Tibial nerve (tissue), 4 donors: ENCODE results near the gene CDR2. TPM values are rescaled to one million over a fixed set of nuclear protein-coding genes. Genes with fewer than 3 reads are reported as not detected.

ENCODE experiments used
- DNase-seq, 2 donors: peaks; one replicate each; pipeline ENCODE4 v3.0.0-alpha.2; 2019; ENCODE audit warnings: low spot score in 2 of 2
- H3K27ac ChIP-seq, 4 donors: fragments of 200-600 bp; sonication (generic) in 3 of 4; one replicate each; pipeline ENCODE4 v1.5.1; 2017 to 2019; ENCODE audit warnings: mild to moderate bottlenecking in 1 of 4
- H3K27me3 ChIP-seq, 2 donors: fragments of 200-600 bp; sonication (generic) in 1 of 2; one replicate each; pipeline versions ENCODE4 v1.5.1 to v1.6.0; 2017 to 2019
- H3K36me3 ChIP-seq, 3 donors: fragments of 200-600 bp; sonication (generic); one replicate each; pipeline ENCODE4 v1.5.1; 2018 to 2019
- H3K4me1 ChIP-seq, 4 donors: fragments of 200-600 bp; sonication (generic) in 3 of 4; one replicate each; pipeline ENCODE4 v1.5.1; 2017 to 2019
- H3K4me3 ChIP-seq, 4 donors: fragments of 200-600 bp; sonication (generic) in 3 of 4; one replicate each; pipeline ENCODE4 v1.5.1; 2017 to 2019; ENCODE audit warnings: mild to moderate bottlenecking in 1 of 4, moderate library complexity in 1 of 4
- H3K9me3 ChIP-seq, 4 donors: fragments of 200-600 bp; sonication (generic) in 3 of 4; one replicate each; pipeline ENCODE4 v1.5.1; 2017 to 2019
- EP300 ChIP-seq, 2 donors: sonication (generic); formaldehyde crosslinking; IDR thresholded peaks; one replicate each; pipeline ENCODE4 v1.6.1; 2017; ENCODE audit warnings: antibody characterized with exemption in 2 of 2, mild to moderate bottlenecking in 1 of 2
- POLR2A ChIP-seq, 2 donors: fragments of 450-650 bp; IDR thresholded peaks; one replicate each; pipeline ENCODE4 v1.6.1; 2017; ENCODE audit warnings: antibody characterized with exemption in 2 of 2, mild to moderate bottlenecking in 2 of 2, moderate library complexity in 2 of 2
- WGBS, 2 donors: methylation state at CpG; one replicate each; pipeline ENCODE4 v1.1.5; 2018; 5-methylcytosine and 5-hydroxymethylcytosine counted together
- total RNA-seq, 4 donors: library from RNA; depleted of rRNA; stranded (reverse); fragments of >200 nt; gene quantifications; one replicate each; pipeline ENCODE4 v1.1.0, GENCODE V29; 2016
- TF ChIP-seq, protein P1 (sequence below), 5 experiments: fragments of 200-600 bp in 3 of 5; fragments of 450-650 bp in 2 of 5; sonication (generic) in 3 of 5; IDR thresholded peaks; one replicate each; pipeline ENCODE4 v1.5.1; 2016 to 2019; ENCODE audit warnings: antibody characterized with exemption in 5 of 5, mild to moderate bottlenecking in 3 of 5, moderate library complexity in 2 of 5

CDR2 gene
- total RNA-seq, 4 donors from 2014 or later, result 16.4 to 25.1 (median 18.7) TPM

- H3K4me1 ChIP-seq, result no peaks in the 10 kb centered on the region
- H3K4me3 ChIP-seq, result no peak overlapping the region
- WGBS, 2 donors, result 69 to 76% methylated on average over 9 of the region's 9 CpGs
- H3K27ac ChIP-seq, result no peak overlapping the region
- peaks cover 0 to 5% (median 0%) of the 10 kb centered on the region in 4 donors for H3K9me3 ChIP-seq
- DNase-seq, result no peak
- TF ChIP-seq, protein P1, sequence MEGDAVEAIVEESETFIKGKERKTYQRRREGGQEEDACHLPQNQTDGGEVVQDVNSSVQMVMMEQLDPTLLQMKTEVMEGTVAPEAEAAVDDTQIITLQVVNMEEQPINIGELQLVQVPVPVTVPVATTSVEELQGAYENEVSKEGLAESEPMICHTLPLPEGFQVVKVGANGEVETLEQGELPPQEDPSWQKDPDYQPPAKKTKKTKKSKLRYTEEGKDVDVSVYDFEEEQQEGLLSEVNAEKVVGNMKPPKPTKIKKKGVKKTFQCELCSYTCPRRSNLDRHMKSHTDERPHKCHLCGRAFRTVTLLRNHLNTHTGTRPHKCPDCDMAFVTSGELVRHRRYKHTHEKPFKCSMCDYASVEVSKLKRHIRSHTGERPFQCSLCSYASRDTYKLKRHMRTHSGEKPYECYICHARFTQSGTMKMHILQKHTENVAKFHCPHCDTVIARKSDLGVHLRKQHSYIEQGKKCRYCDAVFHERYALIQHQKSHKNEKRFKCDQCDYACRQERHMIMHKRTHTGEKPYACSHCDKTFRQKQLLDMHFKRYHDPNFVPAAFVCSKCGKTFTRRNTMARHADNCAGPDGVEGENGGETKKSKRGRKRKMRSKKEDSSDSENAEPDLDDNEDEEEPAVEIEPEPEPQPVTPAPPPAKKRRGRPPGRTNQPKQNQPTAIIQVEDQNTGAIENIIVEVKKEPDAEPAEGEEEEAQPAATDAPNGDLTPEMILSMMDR (IDR thresholded peaks at IDR 0.05), result no peak
- peak in 1 of 2 donors; percentile 40 for TF ChIP-seq EP300 (IDR thresholded peaks at IDR 0.05)
- peaks cover 0 to 71% (median 6%) of the 10 kb centered on the region in 3 donors for H3K36me3 ChIP-seq
- no peaks in the 10 kb centered on the region for H3K27me3 ChIP-seq
These were observed 27.9 kb downstream of the CDR2 start for GRCh38 chr16:22346483-22346882.

DNA sequence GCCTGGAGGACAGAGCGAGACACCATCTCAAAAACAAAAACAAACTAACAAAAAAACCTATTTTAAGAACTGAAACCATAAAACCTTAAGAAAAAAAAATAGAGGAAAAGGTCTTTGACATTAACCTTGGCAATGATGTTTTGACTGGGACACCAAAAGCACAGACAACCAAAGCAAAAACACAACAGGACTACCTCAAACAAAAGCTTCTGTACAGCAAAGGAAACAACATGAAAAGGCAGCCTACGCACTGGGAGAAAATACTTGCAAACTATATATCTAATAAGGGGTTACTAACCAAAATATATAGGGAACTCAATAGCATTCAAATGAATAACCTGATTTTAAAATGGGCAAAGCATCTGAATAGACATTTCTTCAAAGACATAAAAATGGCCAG, 32.3 kb downstream of the CDR2 start:
- 96% methylated on average over 2 of the region's 2 CpGs for WGBS, 2 donors
- H3K4me1 ChIP-seq, result no peaks in the 10 kb centered on the region
- no peak overlapping the region for H3K4me3 ChIP-seq
- H3K27me3 ChIP-seq, result no peaks in the 10 kb centered on the region
- H3K9me3 ChIP-seq, result peaks cover 0 to 46% (median 6%) of the 10 kb centered on the region in 4 donors
- peaks cover 0 to 63% (median 0%) of the 10 kb centered on the region in 3 donors for H3K36me3 ChIP-seq
- TF ChIP-seq, protein P1 (IDR thresholded peaks at IDR 0.05), result no peak
- TF ChIP-seq EP300 (IDR thresholded peaks at IDR 0.05) (no peak), POLR2A (IDR thresholded peaks at IDR 0.05) (no peak)
- H3K27ac ChIP-seq, result no peak overlapping the region
- no peak for DNase-seq

DNA sequence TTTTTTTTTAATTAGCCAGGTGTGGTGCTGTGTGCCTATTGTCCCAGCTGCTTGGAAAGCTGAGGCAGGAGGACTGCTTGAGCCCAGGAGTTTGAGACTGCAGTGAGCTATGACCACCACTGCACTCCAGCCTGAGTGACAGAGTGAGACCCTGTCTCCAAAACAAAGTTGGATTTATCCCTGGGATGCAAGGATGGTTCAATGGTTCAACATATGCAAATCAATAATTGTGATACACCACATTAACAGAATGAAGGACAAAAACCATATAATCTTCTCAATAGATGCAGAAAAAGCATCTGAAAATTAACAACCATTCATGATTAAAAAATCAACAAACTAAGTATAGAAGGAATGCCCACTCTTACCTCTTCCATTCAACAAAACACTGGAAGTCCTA, 33.5 kb downstream of the CDR2 start:
- no peak for TF ChIP-seq POLR2A (IDR thresholded peaks at IDR 0.05)
- TF ChIP-seq, protein P1 (IDR thresholded peaks at IDR 0.05), result no peak
- TF ChIP-seq EP300 (IDR thresholded peaks at IDR 0.05), result no peak

GRCh38 chr16:22337849-22338635, 36.4 kb downstream of the CDR2 start:
- DNase-seq, result no peak
- peaks cover 0 to 85% (median 4%) of the 10 kb centered on the region in 3 donors for H3K36me3 ChIP-seq
- TF ChIP-seq, protein P1 (IDR thresholded peaks at IDR 0.05), result no peak
- no peak for TF ChIP-seq EP300 (IDR thresholded peaks at IDR 0.05)
- TF ChIP-seq POLR2A (IDR thresholded peaks at IDR 0.05), result no peak
- no peak overlapping the region for H3K27ac ChIP-seq
- peaks cover 0 to 62% (median 10%) of the 10 kb centered on the region in 4 donors for H3K9me3 ChIP-seq
- no peak overlapping the region for H3K4me3 ChIP-seq
- 95 to 96% methylated on average over 4 of the region's 4 CpGs for WGBS, 2 donors
- H3K27me3 ChIP-seq, result no peaks in the 10 kb centered on the region
- no peaks in the 10 kb centered on the region for H3K4me1 ChIP-seq

More for the DNA sequence above, 33.5 kb downstream of the CDR2 start:
- Histone ChIP-seq H3K4me1 (no peaks in the 10 kb centered on the region), H3K27ac (no peak overlapping the region), H3K27me3 (no peaks in the 10 kb centered on the region), H3K36me3 (peaks cover 0 to 63% (median 0%) of the 10 kb centered on the region in 3 donors), H3K4me3 (no peak overlapping the region), H3K9me3 (peaks cover 0 to 57% (median 10%) of the 10 kb centered on the region in 4 donors)
- DNase-seq, result no peak

GRCh38 chr16:22337045-22337444, 37.4 kb downstream of the CDR2 start:
- no peak overlapping the region for H3K27ac ChIP-seq
- DNase-seq, result no peak
- H3K4me1 ChIP-seq, result no peaks in the 10 kb centered on the region
- H3K36me3 ChIP-seq, result peaks cover 0 to 88% (median 4%) of the 10 kb centered on the region in 3 donors
- no peak for TF ChIP-seq POLR2A (IDR thresholded peaks at IDR 0.05)
- no peaks in the 10 kb centered on the region for H3K27me3 ChIP-seq
- H3K4me3 ChIP-seq, result no peak overlapping the region
- peaks cover 0 to 62% (median 10%) of the 10 kb centered on the region in 4 donors for H3K9me3 ChIP-seq
